DOHH2 (cell line): ENCODE data around the gene TLCD2.

Source experiments
- H3F3A ChIP-seq: fragments of 200-600 bp; sonication (generic), shearing (Covaris generic); 2 replicates; pipeline ENCODE4 v1.6.0; 2016; ENCODE audit warnings: antibody characterized with exemption, mild to moderate bottlenecking; ENCODE audit not compliant: control insufficient read depth, insufficient read depth
- H3K27ac ChIP-seq: fragments of 200-600 bp; sonication (generic); 2 replicates; pipeline ENCODE4 v1.5.1; 2014; ENCODE audit warnings: low read depth, mild to moderate bottlenecking, low read length, moderate library complexity
- H3K27me3 ChIP-seq: fragments of 200-600 bp; sonication (generic); 2 replicates; pipeline ENCODE4 v1.6.1; 2014; ENCODE audit warnings: mild to moderate bottlenecking, low read length, mixed read lengths; ENCODE audit not compliant: control insufficient read depth
- H3K36me3 ChIP-seq: fragments of 200-600 bp; sonication (generic); 2 replicates; pipeline ENCODE4 v1.6.1; 2014; ENCODE audit warnings: mild to moderate bottlenecking, low read length, moderate library complexity, mixed read lengths; ENCODE audit not compliant: control insufficient read depth
- H3K4me1 ChIP-seq: fragments of 200-600 bp; sonication (generic); 2 replicates; pipeline ENCODE4 v1.6.1; 2014; ENCODE audit warnings: mild to moderate bottlenecking, low read length, mixed read lengths; ENCODE audit not compliant: control insufficient read depth
- H3K4me2 ChIP-seq: fragments of 200-600 bp; sonication (generic); 2 replicates; pipeline ENCODE4 v1.6.0; 2014; ENCODE audit warnings: mild to moderate bottlenecking, low read length, moderate library complexity
- H3K4me3 ChIP-seq: fragments of 200-600 bp; sonication (generic); 2 replicates; pipeline ENCODE4 v1.5.1; 2014; ENCODE audit warnings: mild to moderate bottlenecking, low read length, mixed read lengths
- H3K79me2 ChIP-seq: fragments of 200-600 bp; sonication (generic); 2 replicates; pipeline ENCODE4 v1.6.1; 2014; ENCODE audit warnings: mild to moderate bottlenecking, low read length, mixed read lengths; ENCODE audit not compliant: control insufficient read depth
- H3K9me2 ChIP-seq: fragments of 200-600 bp; sonication (generic); replicated peaks from 2 replicates; pipeline ENCODE4 v1.6.1; 2014; ENCODE audit warnings: mild to moderate bottlenecking, low read length, mixed read lengths; ENCODE audit not compliant: control insufficient read depth
- H3K9me3 ChIP-seq: fragments of 200-600 bp; sonication (generic); 2 replicates; pipeline ENCODE4 v1.6.1; 2014; ENCODE audit warnings: antibody characterized with exemption, low read length, mixed read lengths; ENCODE audit not compliant: control insufficient read depth, insufficient read depth
- H4K20me1 ChIP-seq: fragments of 200-600 bp; sonication (generic); 2 replicates; pipeline ENCODE4 v1.6.0; 2014; ENCODE audit warnings: low read depth, mild to moderate bottlenecking, antibody characterized with exemption, low read length, moderate library complexity; ENCODE audit not compliant: control insufficient read depth, insufficient read depth
- CTCF ChIP-seq: fragments of 200-600 bp; sonication (generic); IDR thresholded peaks from one replicate; pipeline ENCODE4 v1.5.1; 2014; ENCODE audit warnings: antibody characterized with exemption, mild to moderate bottlenecking, low read depth, low read length; ENCODE audit not compliant: poor library complexity, severe bottlenecking
- EZH2phosphoT487 ChIP-seq: fragments of 200-600 bp; sonication (generic); IDR thresholded peaks from 2 replicates; pipeline ENCODE4 v1.6.1; 2017; ENCODE audit warnings: borderline replicate concordance, mild to moderate bottlenecking, antibody characterized with exemption, low read length, moderate library complexity, mixed read lengths

TLCD2 gene

DNA sequence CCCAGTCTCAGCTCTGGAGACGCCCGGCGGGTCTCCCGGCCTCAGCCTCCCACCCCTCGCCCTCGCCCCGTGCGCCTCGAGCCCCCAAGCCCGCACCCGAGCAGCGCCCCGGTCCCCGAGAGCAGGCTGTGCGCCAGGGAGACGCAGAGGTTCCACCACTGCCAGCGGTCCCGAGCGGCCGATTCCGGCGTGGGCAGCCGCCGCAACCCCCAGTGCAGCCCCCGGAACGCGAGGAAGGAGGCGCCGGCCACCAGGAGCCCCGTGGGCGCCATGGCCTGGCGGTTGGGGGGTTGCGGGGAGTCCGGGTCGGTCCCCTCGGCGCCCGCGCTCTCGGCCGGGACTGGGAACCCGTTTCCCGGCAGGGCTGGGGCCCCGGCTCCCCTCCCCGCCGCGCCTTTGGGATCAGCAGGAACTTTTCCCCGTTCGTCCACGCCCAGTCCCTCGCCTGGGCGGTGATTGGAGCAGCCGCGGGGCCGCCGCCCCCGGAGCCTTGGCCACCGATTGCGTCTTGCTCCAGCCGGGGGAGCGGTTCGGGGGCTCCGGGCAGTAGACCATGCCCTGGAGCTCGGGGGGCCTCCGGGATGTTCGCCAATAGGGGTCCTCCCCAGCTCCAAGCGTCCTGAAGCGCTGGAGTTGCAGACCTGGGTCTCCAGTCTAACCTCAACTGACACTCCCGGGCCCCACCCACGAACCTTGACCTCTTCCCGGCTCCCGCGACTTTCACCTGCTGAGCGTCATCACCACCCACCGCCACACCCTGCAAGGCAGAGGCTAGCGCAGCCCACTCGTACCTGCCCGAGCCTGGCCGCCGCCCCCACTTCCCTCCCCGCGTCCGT is at the start of gene TLCD2:
Gene TLCD2 (minus strand): TSS at position 407 of the 836 bp plus-strand sequence. CDS start 135 bp downstream, at position 272.
- Histone ChIP-seq H3K27ac (no peak within 1 kb of the TSS), H3K4me1 (peaks cover 21% of the 10 kb centered on the region), H3K9me2 (no peaks in the 10 kb centered on the region), H4K20me1 (no peaks in the 10 kb centered on the region), H3F3A (0 out of 2 replicates have a peak, but pooled peaks cover 3% of the 10 kb centered on the region), H3K36me3 (no peaks in the 10 kb centered on the region), H3K27me3 (peaks cover 79% of the 10 kb centered on the region), H3K4me2 (peak within 1 kb of the TSS; percentile 51), H3K9me3 (no peaks in the 10 kb centered on the region), H3K4me3 (peak within 1 kb of the TSS; percentile 17; the same call in 1 of the 2 replicates), H3K79me2 (no peaks in the 10 kb centered on the region)
- no peak for TF ChIP-seq CTCF
- TF ChIP-seq EZH2phosphoT487, result peak; percentile 91; the same call in 1 of the 2 replicates

GRCh38 chr17:1759529-1759928 is 49.4 kb upstream of the TLCD2 start:
- Histone ChIP-seq H3F3A (peaks cover 13% of the 10 kb centered on the region), H3K4me1 (peaks cover 34% of the 10 kb centered on the region), H3K27ac (no peak overlapping the region), H4K20me1 (no peaks in the 10 kb centered on the region), H3K4me3 (no peak overlapping the region), H3K79me2 (no peaks in the 10 kb centered on the region), H3K9me2 (no peaks in the 10 kb centered on the region), H3K27me3 (no peaks in the 10 kb centered on the region), H3K9me3 (no peaks in the 10 kb centered on the region), H3K36me3 (no peaks in the 10 kb centered on the region), H3K4me2 (no peak overlapping the region)
- no peak for TF ChIP-seq CTCF
- no peak for TF ChIP-seq EZH2phosphoT487

GRCh38 chr17:1758807-1759206 is 48.6 kb upstream of the TLCD2 start:
- no peaks in the 10 kb centered on the region for H3K79me2 ChIP-seq
- no peak for TF ChIP-seq CTCF
- TF ChIP-seq EZH2phosphoT487, result no peak
- no peaks in the 10 kb centered on the region for H3K36me3 ChIP-seq
- peaks cover 27% of the 10 kb centered on the region for H3K4me1 ChIP-seq
- H3K4me3 ChIP-seq, result no peak overlapping the region
- no peak overlapping the region for H3K4me2 ChIP-seq
- no peaks in the 10 kb centered on the region for H3K27me3 ChIP-seq
- H3K27ac ChIP-seq, result no peak overlapping the region
- H3K9me3 ChIP-seq, result no peaks in the 10 kb centered on the region
- H4K20me1 ChIP-seq, result no peaks in the 10 kb centered on the region
- no peaks in the 10 kb centered on the region for H3K9me2 ChIP-seq
- H3F3A ChIP-seq, result peaks cover 8% of the 10 kb centered on the region
